Esophagus muscularis mucosa (tissue), 3 donors: Measurements from ENCODE around the gene CAPG.

Source experiments
- CTCF ChIP-seq, 3 experiments: fragments of 200-600 bp in 2 of 3; fragments of 450-650 bp in 1 of 3; sonication (generic) in 2 of 3; IDR thresholded peaks; one replicate each; pipeline ENCODE4 v1.5.1; 2017 to 2019; ENCODE audit warnings: antibody characterized with exemption in 3 of 3, mild to moderate bottlenecking in 2 of 3, moderate library complexity in 1 of 3
- POLR2A ChIP-seq: fragments of 450-650 bp; IDR thresholded peaks from one replicate; pipeline ENCODE4 v1.6.1; 2017; ENCODE audit warnings: antibody characterized with exemption, moderate library complexity, mild to moderate bottlenecking, low read depth
- POLR2AphosphoS5 ChIP-seq, 2 donors: sonication (generic); formaldehyde crosslinking; IDR thresholded peaks; one replicate each; pipeline ENCODE4 v1.6.1; 2017; ENCODE audit warnings: antibody characterized with exemption in 2 of 2

GRCh38 chr2:85439025-85439472 is 28.9 kb upstream of the CAPG start:
- no peak for TF ChIP-seq POLR2A
- TF ChIP-seq CTCF (IDR thresholded peaks at IDR 0.05): no peak
- TF ChIP-seq POLR2AphosphoS5 (IDR thresholded peaks at IDR 0.05): no peak
